ENCODE results near the gene TP53.

The TP53 gene

GRCh38 chr17:7687072-7687907, at the start of gene TP53:
TP53 (minus strand) TSS chr17:7687490; CDS start chr17:7676594, 10,896 bp downstream.
- DNase-seq (ENCODE audit: low read depth in 2 of 2): peak; percentile 76 to 84

GRCh38 chr17:7732981-7733539, 45.8 kb upstream of the TP53 start:
- no peak for DNase-seq (ENCODE audit: low read depth in 2 of 2)

- no peak for DNase-seq (ENCODE audit: low read depth in 2 of 2)
Observed at GRCh38 chr17:7729816-7730215, 42.5 kb upstream of the TP53 start.

GRCh38 chr17:7727886-7728285, 40.6 kb upstream of the TP53 start:
- DNase-seq (ENCODE audit: low read depth in 2 of 2): no peak

- no peak for DNase-seq (ENCODE audit: low read depth in 2 of 2)
Observed at GRCh38 chr17:7721612-7722011, 34.3 kb upstream of the TP53 start.

GRCh38 chr17:7720125-7720524, 32.8 kb upstream of the TP53 start:
- DNase-seq (ENCODE audit: low read depth in 2 of 2): no peak

- DNase-seq (ENCODE audit: low read depth in 2 of 2): no peak
Observed at GRCh38 chr17:7719661-7720060, 32.4 kb upstream of the TP53 start.

GRCh38 chr17:7717756-7718350, 30.6 kb upstream of the TP53 start:
- no peak for DNase-seq (ENCODE audit: low read depth in 2 of 2)

GRCh38 chr17:7716901-7717755, 29.8 kb upstream of the TP53 start, which contains the start of gene DNAH2:
DNAH2 (plus strand) TSS chr17:7717744; CDS start chr17:7719735, 1,991 bp downstream.
- DNase-seq (ENCODE audit: low read depth in 2 of 2): peak; percentile 21 to 39

- no peak for DNase-seq (ENCODE audit: low read depth in 2 of 2)
Observed at GRCh38 chr17:7715936-7716886, 28.9 kb upstream of the TP53 start.

GRCh38 chr17:7714721-7715594, 27.7 kb upstream of the TP53 start:
- DNase-seq (ENCODE audit: low read depth in 2 of 2): no peak

GRCh38 chr17:7713782-7714181, 26.5 kb upstream of the TP53 start:
- DNase-seq (ENCODE audit: low read depth in 2 of 2): no peak

- DNase-seq (ENCODE audit: low read depth in 2 of 2): no peak
Observed at GRCh38 chr17:7712111-7712771, 25.0 kb upstream of the TP53 start.

- no peak for DNase-seq (ENCODE audit: low read depth in 2 of 2)
Observed at GRCh38 chr17:7711051-7711755, 23.9 kb upstream of the TP53 start.

- DNase-seq (ENCODE audit: low read depth in 2 of 2): no peak
Observed at GRCh38 chr17:7710301-7710700, 23.0 kb upstream of the TP53 start.

GRCh38 chr17:7709031-7709430, 21.7 kb upstream of the TP53 start:
- DNase-seq (ENCODE audit: low read depth in 2 of 2): no peak

- no peak for DNase-seq (ENCODE audit: low read depth in 2 of 2)
Observed at GRCh38 chr17:7707858-7708750, 20.8 kb upstream of the TP53 start.

GRCh38 chr17:7707446-7707845, 20.2 kb upstream of the TP53 start:
- no peak for DNase-seq (ENCODE audit: low read depth in 2 of 2)
